ENCODE data around the gene DLEU7.

The DLEU7 gene

GRCh38 chr13:50843257-50844083 is at the start of gene DLEU7:
DLEU7 (minus strand) TSS chr13:50843692; CDS start chr13:50843646, 46 bp downstream.
- no peak for DNase-seq (ENCODE audit: low read depth)
- no peak for TF ChIP-seq CTCF (IDR thresholded peaks at IDR 0.05; ENCODE audit: low read length, missing control alignments)
- no peak within 1 kb of the TSS for H3K4me3 ChIP-seq (replicated peaks; ENCODE audit: low read depth, low read length)

- no peak for DNase-seq (ENCODE audit: low read depth)
- TF ChIP-seq CTCF (IDR thresholded peaks at IDR 0.05; ENCODE audit: low read length, missing control alignments), result no peak
- H3K4me3 ChIP-seq (replicated peaks; ENCODE audit: low read depth, low read length), result no peak overlapping the region
Measured at GRCh38 chr13:50892210-50892944, 48.9 kb upstream of the DLEU7 start.

GRCh38 chr13:50891206-50891605 is 47.7 kb upstream of the DLEU7 start:
- DNase-seq (ENCODE audit: low read depth), result no peak
- H3K4me3 ChIP-seq (replicated peaks; ENCODE audit: low read depth, low read length), result no peak overlapping the region
- TF ChIP-seq CTCF (IDR thresholded peaks at IDR 0.05; ENCODE audit: low read length, missing control alignments), result no peak

- no peak for DNase-seq (ENCODE audit: low read depth)
- no peak overlapping the region for H3K4me3 ChIP-seq (replicated peaks; ENCODE audit: low read depth, low read length)
- no peak for TF ChIP-seq CTCF (IDR thresholded peaks at IDR 0.05; ENCODE audit: low read length, missing control alignments)
Measured at GRCh38 chr13:50889317-50889716, 45.8 kb upstream of the DLEU7 start.

- DNase-seq (ENCODE audit: low read depth), result no peak
- H3K4me3 ChIP-seq (replicated peaks; ENCODE audit: low read depth, low read length), result no peak overlapping the region
- TF ChIP-seq CTCF (IDR thresholded peaks at IDR 0.05; ENCODE audit: low read length, missing control alignments), result no peak
Measured at GRCh38 chr13:50888362-50888761, 44.9 kb upstream of the DLEU7 start.

- no peak overlapping the region for H3K4me3 ChIP-seq (replicated peaks; ENCODE audit: low read depth, low read length)
- no peak for TF ChIP-seq CTCF (IDR thresholded peaks at IDR 0.05; ENCODE audit: low read length, missing control alignments)
- DNase-seq (ENCODE audit: low read depth), result no peak
Measured at GRCh38 chr13:50887151-50887550, 43.7 kb upstream of the DLEU7 start.
